H1 (cell line): Measurements from ENCODE around the gene PRR7. TPM values are rescaled to one million over a fixed set of nuclear protein-coding genes. Genes with fewer than 3 reads are reported as not detected.

Experiments
- CTCF ChIA-PET: fragments of 300-600 bp; sonication (Branson Sonifier 250); formaldehyde crosslinking; loops from one replicate; lab custom pipeline; 2021; ENCODE audit not compliant: partially characterized antibody; lab: Charles Lee
- POLR2A ChIA-PET: fragments of 300-600 bp; sonication (Branson Sonifier 250); formaldehyde crosslinking; loops from one replicate; lab custom pipeline; 2021; ENCODE audit warnings: inconsistent platforms; ENCODE audit not compliant: partially characterized antibody; lab: Charles Lee
- DNase-seq, 2 experiments: peaks; one replicate each; pipeline versions ENCODE4 v3.0.0 to v3.0.0-alpha.2; 2010 to 2022; ENCODE audit warnings: low spot score in 2 of 2, low read depth in 1 of 2, mixed read lengths in 1 of 2
- FAIRE-seq: peaks from 2 replicates; lab custom pipeline; 2011; peaks lifted over from hg19 to GRCh38; lab: Jason Lieb, UNC
- H2AFZ ChIP-seq: 2 replicates; pipeline ENCODE4 v1.8.1; 2012; ENCODE audit warnings: low read length, inconsistent platforms
- H2AK5ac ChIP-seq: 2 replicates; pipeline ENCODE4 v1.6.1; 2013; ENCODE audit warnings: low read depth, low read length
- H2BK120ac ChIP-seq: replicated peaks from 2 replicates; pipeline ENCODE3; 2013; ENCODE audit warnings: low read depth, low read length, inconsistent platforms
- H2BK12ac ChIP-seq: 2 replicates; pipeline ENCODE4 v1.6.1; 2013; ENCODE audit warnings: low read depth, low read length
- H2BK15ac ChIP-seq: 2 replicates; pipeline ENCODE4 v1.6.1; 2013; ENCODE audit warnings: low read length
- H2BK20ac ChIP-seq: 2 replicates; pipeline ENCODE4 v1.6.1; 2013; ENCODE audit warnings: low read length
- H2BK5ac ChIP-seq: 2 replicates; pipeline ENCODE4 v1.6.1; 2013; ENCODE audit warnings: low read depth, low read length
- H3K14ac ChIP-seq: 2 replicates; pipeline ENCODE4 v1.6.1; 2013; ENCODE audit warnings: inconsistent platforms; ENCODE audit not compliant: insufficient read length
- H3K18ac ChIP-seq: 2 replicates; pipeline ENCODE4 v1.6.1; 2013; ENCODE audit warnings: low read length; ENCODE audit errors: extremely low read depth
- H3K23ac ChIP-seq: 2 replicates; pipeline ENCODE4 v1.6.1; 2013; ENCODE audit warnings: inconsistent platforms; ENCODE audit not compliant: insufficient read length
- H3K23me2 ChIP-seq: 2 replicates; pipeline ENCODE4 v1.6.1; 2013; ENCODE audit warnings: low read depth, low read length
- H3K27ac ChIP-seq: 2 replicates; pipeline ENCODE4 v1.6.1; 2011; ENCODE audit warnings: low read depth, low read length, inconsistent platforms
- H3K27me3 ChIP-seq, 4 experiments: replicated peaks in 1 of 4; 1 replicate in 1 of 4; 2 replicates in 3 of 4; pipeline versions ENCODE4 v1.6.1 to v1.8.1; 2011 to 2013; ENCODE audit warnings: low read length in 3 of 4, mild to moderate bottlenecking in 3 of 4, inconsistent platforms in 2 of 4, mixed read lengths in 2 of 4, moderate library complexity in 1 of 4; ENCODE audit not compliant: control insufficient read depth in 3 of 4, insufficient read depth in 3 of 4; ENCODE audit errors: extremely low read depth in 1 of 4
- H3K36me3 ChIP-seq, 4 experiments: 2 replicates each; pipeline versions ENCODE4 v1.6.1 to v1.8.1; 2011 to 2013; ENCODE audit warnings: mild to moderate bottlenecking in 4 of 4, low read length in 3 of 4, moderate library complexity in 2 of 4, control low read depth in 1 of 4, inconsistent platforms in 1 of 4; ENCODE audit not compliant: insufficient read depth in 4 of 4, control insufficient read depth in 2 of 4
- H3K4ac ChIP-seq: replicated peaks from 2 replicates; pipeline ENCODE3; 2013; ENCODE audit warnings: low read length, low read depth, mixed read lengths, inconsistent platforms; ENCODE audit not compliant: insufficient read length
- H3K4me1 ChIP-seq, 4 experiments: replicated peaks in 1 of 4; 1 replicate in 1 of 4; 2 replicates in 3 of 4; pipeline versions ENCODE4 v1.6.1 to v1.8.1; 2011 to 2013; ENCODE audit warnings: low read length in 3 of 4, inconsistent platforms in 2 of 4, mixed read lengths in 1 of 4; ENCODE audit not compliant: insufficient read depth in 4 of 4, control insufficient read depth in 3 of 4
- H3K4me2 ChIP-seq, 2 experiments: 2 replicates each; pipeline versions ENCODE4 v1.6.1 to v1.8.1; 2011 to 2013; ENCODE audit warnings: low read depth in 2 of 2, low read length in 2 of 2, control low read depth in 1 of 2, inconsistent platforms in 1 of 2, mild to moderate bottlenecking in 1 of 2; ENCODE audit not compliant: insufficient read depth in 1 of 2
- H3K4me3 ChIP-seq, 4 experiments: fragments of 200-600, 300-600 bp in 1 of 4; sonication (generic), shearing (Covaris generic), sonication (Bioruptor Twin) in 1 of 4; 2 replicates each; pipeline versions ENCODE4 v1.5.1 to v1.8.1; 2011 to 2016; ENCODE audit warnings: low read length in 4 of 4, low read depth in 3 of 4, control low read depth in 2 of 4, inconsistent platforms in 2 of 4, mild to moderate bottlenecking in 2 of 4, mixed read lengths in 1 of 4, moderate library complexity in 1 of 4; ENCODE audit not compliant: insufficient read depth in 2 of 4; ENCODE audit errors: extremely low read depth in 1 of 4
- H3K56ac ChIP-seq: replicated peaks from 2 replicates; pipeline ENCODE3; 2013; ENCODE audit warnings: low read depth, mild to moderate bottlenecking, mixed read lengths, low read length, inconsistent platforms; ENCODE audit not compliant: insufficient read length
- H3K79me1 ChIP-seq: 2 replicates; pipeline ENCODE4 v1.6.1; 2013; ENCODE audit warnings: low read depth, low read length, control low read depth
- H3K79me2 ChIP-seq, 2 experiments: 2 replicates each; pipeline versions ENCODE4 v1.6.1 to v1.8.1; 2012 to 2013; ENCODE audit warnings: low read length in 2 of 2, mild to moderate bottlenecking in 2 of 2, inconsistent platforms in 1 of 2; ENCODE audit not compliant: insufficient read depth in 2 of 2, control insufficient read depth in 1 of 2
- H3K9ac ChIP-seq, 4 experiments: replicated peaks in 1 of 4; 1 replicate in 1 of 4; 2 replicates in 3 of 4; pipeline versions ENCODE4 v1.6.1 to v1.8.1; 2011 to 2013; ENCODE audit warnings: low read depth in 3 of 4, low read length in 3 of 4, control low read depth in 2 of 4, mild to moderate bottlenecking in 2 of 4, moderate library complexity in 2 of 4, inconsistent platforms in 1 of 4; ENCODE audit errors: extremely low read depth in 1 of 4
- H3K9me3 ChIP-seq, 2 experiments: 2 replicates each; pipeline versions ENCODE4 v1.6.1 to v1.8.1; 2012 to 2013; ENCODE audit warnings: mild to moderate bottlenecking in 2 of 2, moderate library complexity in 2 of 2, control low read depth in 1 of 2, inconsistent platforms in 1 of 2, low read depth in 1 of 2, low read length in 1 of 2, mixed read lengths in 1 of 2; ENCODE audit not compliant: insufficient read depth in 2 of 2
- H4K20me1 ChIP-seq, 2 experiments: replicated peaks in 1 of 2; 2 replicates each; pipeline versions ENCODE3 to v1.8.1; 2011 to 2013; ENCODE audit warnings: inconsistent platforms in 2 of 2, low read length in 2 of 2, mild to moderate bottlenecking in 1 of 2; ENCODE audit not compliant: insufficient read depth in 2 of 2, control insufficient read depth in 1 of 2
- H4K5ac ChIP-seq: 2 replicates; pipeline ENCODE4 v1.6.1; 2013; ENCODE audit warnings: low read length, low read depth, mixed read lengths, inconsistent platforms; ENCODE audit not compliant: insufficient read length
- H4K8ac ChIP-seq: 2 replicates; pipeline ENCODE4 v1.8.0; 2013; ENCODE audit warnings: mild to moderate bottlenecking, moderate library complexity, low read length, inconsistent platforms; ENCODE audit not compliant: insufficient read depth; ENCODE audit errors: extremely low read depth
- H4K91ac ChIP-seq: replicated peaks from 2 replicates; pipeline ENCODE3; 2013; ENCODE audit warnings: low read length, mixed read lengths, inconsistent platforms; ENCODE audit not compliant: insufficient read length
- CBX5 ChIP-seq: fragments of 300-800, 300-1000 bp; sonication (generic); IDR thresholded peaks from 2 replicates; pipeline ENCODE4 v1.7.1; 2016; ENCODE audit warnings: antibody characterized with exemption, low read length, low read depth
- CHD2 ChIP-seq: IDR thresholded peaks from 2 replicates; pipeline ENCODE4 v1.6.1; 2012; ENCODE audit warnings: low read length, improper control_type of control experiment
- EGR1 ChIP-seq: IDR thresholded peaks from 2 replicates; pipeline ENCODE4 v1.6.1; 2011; ENCODE audit warnings: low read depth, low read length, borderline replicate concordance
- GTF2F1 ChIP-seq: IDR thresholded peaks from 2 replicates; pipeline ENCODE4 v1.6.1; 2012; ENCODE audit warnings: low read depth, low read length, improper control_type of control experiment, borderline replicate concordance
- KDM1A ChIP-seq: fragments of 200-600, 300-600 bp; sonication (generic); IDR thresholded peaks from 2 replicates; pipeline ENCODE4 v1.7.1; 2016; ENCODE audit warnings: mild to moderate bottlenecking, low read length, borderline replicate concordance
- KDM4A ChIP-seq: IDR thresholded peaks from one replicate; pipeline ENCODE4 v1.7.1; 2012; ENCODE audit warnings: low read depth, mild to moderate bottlenecking, moderate library complexity, low read length, inconsistent platforms; ENCODE audit not compliant: severe bottlenecking
- NRF1 ChIP-seq: IDR thresholded peaks from 2 replicates; pipeline ENCODE4 v1.6.1; 2011; ENCODE audit warnings: mild to moderate bottlenecking, low read depth, low read length, improper control_type of control experiment
- PHF8 ChIP-seq: fragments of 200-600 bp; sonication (generic); conservative IDR thresholded peaks from 2 replicates; pipeline ENCODE4 v1.7.1; 2012; ENCODE audit warnings: low read depth, mild to moderate bottlenecking, inconsistent platforms, low read length, moderate library complexity
- SP1 ChIP-seq: IDR thresholded peaks from 2 replicates; pipeline ENCODE4 v1.6.1; 2011; ENCODE audit warnings: low read depth, low read length
- TAF1 ChIP-seq: IDR thresholded peaks from 2 replicates; pipeline ENCODE4 v1.6.1; 2011; ENCODE audit warnings: mild to moderate bottlenecking, low read depth, low read length
- TCF12 ChIP-seq: IDR thresholded peaks from 2 replicates; pipeline ENCODE4 v1.6.1; 2011; ENCODE audit warnings: low read depth, mild to moderate bottlenecking, low read length
- YY1 ChIP-seq: IDR thresholded peaks from 2 replicates; pipeline ENCODE4 v1.6.1; 2011; ENCODE audit warnings: low read depth, mild to moderate bottlenecking, low read length
- WGBS, 2 experiments: shearing (Covaris generic) in 1 of 2; methylation state at CpG; one replicate each; pipeline versions ENCODE4 v1.1.6 to v1.1.7; 2013 to 2015; ENCODE audit warnings: low lambda C conversion rate in 2 of 2, mixed read lengths in 2 of 2, inconsistent platforms in 1 of 2, low coverage in 1 of 2, missing lambda C conversion rate in 1 of 2; ENCODE audit not compliant: insufficient replicate concordance in 2 of 2, insufficient coverage in 1 of 2, insufficient read length in 1 of 2; ENCODE audit errors: extremely low coverage in 1 of 2, missing lambda C conversion rate in 1 of 2; 5-methylcytosine and 5-hydroxymethylcytosine counted together
- polyA plus RNA-seq, 7 experiments: library from polyadenylated mRNA; depleted of rRNA in 3 of 7; stranded (reverse) in 5 of 7; unstranded in 2 of 7; fragments of >200 nt in 5 of 7; fragments of 200-250 nt in 2 of 7; gene quantifications; 1 replicate in 5 of 7; 2 replicates in 1 of 7; 4 replicates in 1 of 7; pipeline versions ENCODE4 v1.2.1 to v1.2.3, GENCODE V29; 2011 to 2013; ENCODE audit warnings: missing spikeins in 2 of 7, mixed read lengths in 2 of 7
- total RNA-seq: library from RNA; stranded (reverse); fragmentation: NEBNext Ultra II Directional; extraction: Animal tissue kit (Norgen Biotek cat#: 25700); gene quantifications from 2 replicates; pipeline ENCODE4 v1.2.1, GENCODE V29; 2021
- TF ChIP-seq, protein P1 (sequence below): IDR thresholded peaks from 2 replicates; pipeline ENCODE4 v1.6.1; 2012; ENCODE audit warnings: low read length, inconsistent platforms

Gene PRR7
- total and polyA plus RNA-seq, 2 of the 8 experiments (the other 6 are each of a cell fraction or from before 2014, with no cell fraction given), result 8.0 to 11.8 TPM

DNA sequence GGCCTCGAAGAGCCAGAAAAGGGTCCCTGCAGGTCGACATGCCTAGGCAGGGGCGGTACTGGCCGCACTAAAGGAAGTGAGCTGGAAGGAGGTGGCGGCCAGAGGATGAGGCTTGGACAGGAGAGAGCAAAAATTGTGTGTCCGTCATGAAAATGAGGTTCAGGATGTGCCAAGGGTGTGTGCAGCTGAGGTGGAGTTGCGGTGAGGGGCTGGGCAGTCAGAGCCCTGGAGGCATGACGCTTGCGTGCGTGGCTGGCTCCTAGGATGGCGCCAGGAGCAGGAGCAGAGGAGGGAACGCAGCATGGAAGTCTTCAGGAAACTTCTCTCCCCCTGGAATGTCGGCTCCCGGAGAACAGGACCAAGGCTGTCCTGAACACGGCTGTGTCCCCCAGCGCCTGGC is 56.3 kb downstream of the PRR7 start:
- Histone ChIP-seq H2BK120ac (no peak overlapping the region), H3K4me1 (peaks cover 0 to 9% (median 6%) of the 10 kb centered on the region in 4 experiments; a peak in 5 of 7 replicates), H3K79me1 (no peaks in the 10 kb centered on the region), H3K27ac (no peak overlapping the region), H3K56ac (no peak overlapping the region), H3K14ac (no peak overlapping the region), H3K9me3 (no peaks in the 10 kb centered on the region), H2BK5ac (no peak overlapping the region), H2BK12ac (no peak overlapping the region), H3K23me2 (peaks cover 6% of the 10 kb centered on the region), H3K27me3 (peaks cover 2 to 12% (median 11%) of the 10 kb centered on the region in 4 experiments; a peak in 6 of 7 replicates), H3K23ac (no peak overlapping the region), H2AFZ (no peak overlapping the region), H3K36me3 (peaks cover 0 to 8% (median 0%) of the 10 kb centered on the region in 4 experiments; a peak in 1 of 8 replicates), H4K5ac (no peak overlapping the region), H3K4ac (no peak overlapping the region), H4K91ac (no peak overlapping the region), H4K20me1 (no peaks in the 10 kb centered on the region), H3K79me2 (no peaks in the 10 kb centered on the region), H3K4me2 (no peak overlapping the region), H2BK15ac (no peak overlapping the region), H3K9ac (no peak overlapping the region), H3K4me3 (no peak overlapping the region), H3K18ac (no peak overlapping the region), H2BK20ac (0 out of 2 replicates have a peak overlapping the region, but pooled peaks have one; percentile 72), H2AK5ac (0 out of 2 replicates have a peak overlapping the region, but pooled peaks have one; percentile 28), H4K8ac (no peak overlapping the region)
- WGBS, 2 experiments, result 83% methylated on average over 16 of the region's 16 CpGs; no CpG with 5 or more reads in 1 of the 2 experiments
- ChIA-PET POLR2A (interaction anchor here (1.2 to 67.5 kb wide), 7 partner anchors 12 to 101 kb away, joined by 3 to 3349 read pairs (median 7); partner anchors contain the start of genes DBN1, DDX41, DOK3 and PDLIM7), CTCF (interaction anchor here (0.8 to 20.8 kb wide), 15 partner anchors 7 to 193 kb away, joined by 3 to 306 read pairs (median 5); partner anchors contain the start of genes DBN1 and DOK3)
- FAIRE-seq (no peak), DNase-seq (no peak)
- TF ChIP-seq TAF1 (no peak), PHF8 (no peak), EGR1 (no peak), NRF1 (no peak), KDM1A (no peak), GTF2F1 (no peak), CBX5 (no peak), KDM4A (no peak), YY1 (no peak), SP1 (no peak), CHD2 (no peak), TCF12 (no peak)
- TF ChIP-seq, protein P1, sequence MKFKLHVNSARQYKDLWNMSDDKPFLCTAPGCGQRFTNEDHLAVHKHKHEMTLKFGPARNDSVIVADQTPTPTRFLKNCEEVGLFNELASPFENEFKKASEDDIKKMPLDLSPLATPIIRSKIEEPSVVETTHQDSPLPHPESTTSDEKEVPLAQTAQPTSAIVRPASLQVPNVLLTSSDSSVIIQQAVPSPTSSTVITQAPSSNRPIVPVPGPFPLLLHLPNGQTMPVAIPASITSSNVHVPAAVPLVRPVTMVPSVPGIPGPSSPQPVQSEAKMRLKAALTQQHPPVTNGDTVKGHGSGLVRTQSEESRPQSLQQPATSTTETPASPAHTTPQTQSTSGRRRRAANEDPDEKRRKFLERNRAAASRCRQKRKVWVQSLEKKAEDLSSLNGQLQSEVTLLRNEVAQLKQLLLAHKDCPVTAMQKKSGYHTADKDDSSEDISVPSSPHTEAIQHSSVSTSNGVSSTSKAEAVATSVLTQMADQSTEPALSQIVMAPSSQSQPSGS, result no peak
